ENCODE data around the gene PTPN1.
"Not testable (repeated sequence)": the region's sequence is repeated elsewhere in the genome, so short reads cannot be mapped to it uniquely, and the experiment has no call there.

PTPN1 gene

DNA sequence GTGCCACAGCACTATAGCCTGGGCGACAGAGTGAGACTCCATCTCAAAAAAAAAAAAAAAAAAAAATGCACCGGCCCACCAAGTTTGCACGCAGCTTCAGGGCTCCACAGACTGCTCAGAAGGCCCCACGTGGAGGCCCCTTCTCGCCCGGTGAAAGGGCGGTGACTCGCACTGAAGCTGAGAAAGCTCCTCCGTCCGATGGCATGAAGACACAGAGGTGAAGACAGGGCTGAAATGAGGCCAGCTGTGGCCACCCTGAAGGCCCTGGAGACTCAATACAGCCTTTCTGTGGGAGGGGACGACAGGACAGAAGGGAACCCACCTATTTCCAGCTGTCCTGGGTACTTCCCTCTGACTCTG lies 84.0 kb downstream of the PTPN1 start:
- no peak for DNase-seq

- DNase-seq = no peak
These were observed 84.6 kb downstream of the PTPN1 start for GRCh38 chr20:50594591-50595432.

- no peak for DNase-seq
These were observed 85.3 kb downstream of the PTPN1 start for GRCh38 chr20:50595433-50595895.

- DNase-seq = no peak
These were observed 86.0 kb downstream of the PTPN1 start for GRCh38 chr20:50595988-50596693.

DNA sequence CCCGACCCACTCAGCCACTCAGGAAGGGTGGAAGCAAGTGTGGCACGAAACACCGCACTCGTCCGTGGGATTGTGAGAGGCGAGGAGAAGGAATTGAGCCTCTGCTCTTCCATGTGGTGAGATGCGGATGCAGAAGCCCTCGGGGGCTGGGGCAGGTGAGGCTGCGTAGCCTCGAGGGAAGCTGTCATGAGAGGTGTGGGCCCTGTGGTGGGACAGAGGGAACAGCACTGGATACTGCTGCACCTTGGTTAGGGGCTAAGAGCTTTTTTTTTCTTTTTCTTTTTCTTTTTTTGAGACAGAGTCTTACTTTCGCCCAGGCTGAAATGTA lies 86.5 kb downstream of the PTPN1 start:
- DNase-seq = no peak

DNA sequence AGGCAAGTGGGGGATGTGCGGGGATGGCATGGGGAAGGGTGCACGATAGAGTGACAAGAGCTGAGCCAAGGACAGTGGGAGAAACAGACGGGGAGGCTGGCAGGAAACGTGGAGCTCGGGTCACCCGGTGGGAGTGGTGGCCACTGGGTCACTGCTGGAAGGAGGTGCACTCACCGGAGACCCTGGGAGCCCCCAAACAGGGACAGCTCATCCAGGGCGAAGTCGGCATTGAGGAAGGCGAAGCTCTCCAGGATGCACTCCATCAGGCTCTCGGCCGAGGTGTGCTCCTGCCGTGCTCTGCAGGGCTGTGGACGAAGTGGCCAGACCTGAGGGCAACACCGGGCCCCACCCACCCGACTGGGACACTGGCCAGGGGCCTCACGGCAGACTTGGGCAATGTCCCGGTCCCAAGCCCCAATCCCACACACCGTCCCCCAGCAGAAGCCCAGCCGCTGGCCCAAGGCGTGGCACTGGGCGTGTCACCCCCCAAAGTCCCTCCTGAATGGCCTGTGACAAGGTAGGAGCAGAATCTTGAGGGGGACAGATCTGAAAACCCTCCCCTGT lies 87.3 kb downstream of the PTPN1 start:
- no peak for DNase-seq

- no peak for DNase-seq
These were observed 87.9 kb downstream of the PTPN1 start for GRCh38 chr20:50598074-50598473.

DNA sequence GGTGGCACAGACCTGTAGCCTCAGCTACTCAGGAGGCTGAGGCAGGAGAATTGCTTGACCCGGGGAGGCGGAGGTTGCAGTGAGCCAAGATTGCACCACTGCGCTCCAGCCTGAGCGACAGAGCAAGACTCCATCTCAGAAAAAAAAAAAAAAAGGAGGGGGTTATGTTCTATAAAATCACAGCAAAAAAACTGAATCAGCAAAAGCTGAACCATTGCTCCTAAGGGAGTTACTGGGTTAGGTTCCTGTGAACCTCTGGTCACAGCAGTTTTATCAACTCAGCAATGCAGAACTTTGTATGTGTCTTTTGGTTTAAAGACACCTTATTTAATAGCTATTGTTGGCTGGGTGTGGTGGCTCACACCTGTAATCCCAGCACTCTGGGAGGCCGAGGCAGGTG lies 88.6 kb downstream of the PTPN1 start:
- DNase-seq = not testable (repeated sequence)

GRCh38 chr20:50600281-50600895 lies 90.2 kb downstream of the PTPN1 start:
- DNase-seq = no peak

GRCh38 chr20:50601511-50602431 lies 91.6 kb downstream of the PTPN1 start:
- DNase-seq = no peak

DNA sequence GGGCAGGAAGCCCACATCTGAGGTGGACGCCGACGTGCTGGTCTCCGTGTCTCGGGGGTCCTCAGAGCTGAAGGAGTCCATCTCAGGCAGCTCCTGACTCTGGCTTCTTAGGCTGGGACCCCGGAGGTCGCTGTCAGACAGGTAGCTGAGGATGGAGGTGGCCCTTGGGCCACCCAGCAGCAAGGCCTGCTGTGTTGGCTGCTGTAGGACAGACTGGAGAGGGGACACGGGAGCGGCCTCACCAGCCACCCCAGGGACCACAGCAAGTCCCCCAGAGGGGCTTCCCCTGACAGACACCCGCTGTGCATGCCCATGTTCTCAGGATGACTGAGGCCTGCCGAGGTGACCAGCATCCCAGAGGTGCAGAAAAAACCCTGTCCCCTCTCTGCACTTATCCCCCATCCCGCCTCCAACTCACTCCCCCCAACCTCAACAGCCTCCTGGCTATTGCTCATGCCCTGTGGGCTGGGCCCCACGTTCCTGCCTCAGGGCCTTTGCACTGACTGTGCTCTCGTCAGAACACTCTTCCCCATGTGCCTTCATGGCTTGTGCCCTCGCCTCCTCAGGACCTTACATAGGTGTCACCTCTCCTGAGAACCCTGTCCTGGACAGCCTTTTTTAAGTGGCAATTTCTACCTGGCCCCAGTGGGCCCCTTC lies 92.4 kb downstream of the PTPN1 start:
- no peak for DNase-seq

DNA sequence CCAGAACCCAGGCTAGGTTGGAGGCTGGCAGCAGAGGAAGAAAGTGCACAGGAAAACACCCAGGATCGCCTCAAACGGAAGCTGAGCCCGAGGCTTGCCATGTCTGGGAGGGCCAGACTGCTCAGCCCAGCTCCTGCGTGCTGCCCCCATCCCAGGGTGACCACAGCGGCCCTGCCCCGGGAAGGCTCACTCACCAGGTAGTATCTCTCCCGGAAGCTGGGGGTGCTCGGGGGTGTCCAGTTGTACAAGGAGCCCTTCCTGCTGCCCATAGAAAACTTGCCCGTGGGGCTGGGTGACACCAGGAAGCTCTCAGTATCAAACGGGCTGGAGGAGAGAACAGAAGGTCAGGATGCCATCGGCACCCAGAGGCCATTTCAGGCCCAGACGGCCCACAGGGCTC lies 94.3 kb downstream of the PTPN1 start:
- no peak for DNase-seq

DNA sequence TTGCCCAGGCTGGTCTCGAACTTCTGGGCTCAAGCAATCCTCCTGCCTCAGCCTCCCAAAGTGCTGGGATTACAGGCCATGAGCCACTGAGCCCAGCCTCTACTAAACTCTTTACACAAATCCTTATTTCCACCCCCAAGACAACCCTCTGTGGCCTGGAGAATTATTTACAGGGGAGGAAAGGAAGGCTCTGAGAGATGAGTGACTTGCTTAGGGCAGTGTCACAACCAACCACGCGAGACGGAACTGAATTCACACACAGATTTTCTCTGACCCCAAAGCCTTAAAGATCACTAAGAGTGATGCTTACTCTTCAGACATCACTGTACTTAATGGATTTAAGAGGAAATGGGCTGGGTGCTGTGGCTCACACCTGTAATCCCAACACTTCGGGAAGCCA lies 95.0 kb downstream of the PTPN1 start:
- no peak for DNase-seq

GRCh38 chr20:50607436-50607835 lies 97.3 kb downstream of the PTPN1 start:
- no peak for DNase-seq

DNA sequence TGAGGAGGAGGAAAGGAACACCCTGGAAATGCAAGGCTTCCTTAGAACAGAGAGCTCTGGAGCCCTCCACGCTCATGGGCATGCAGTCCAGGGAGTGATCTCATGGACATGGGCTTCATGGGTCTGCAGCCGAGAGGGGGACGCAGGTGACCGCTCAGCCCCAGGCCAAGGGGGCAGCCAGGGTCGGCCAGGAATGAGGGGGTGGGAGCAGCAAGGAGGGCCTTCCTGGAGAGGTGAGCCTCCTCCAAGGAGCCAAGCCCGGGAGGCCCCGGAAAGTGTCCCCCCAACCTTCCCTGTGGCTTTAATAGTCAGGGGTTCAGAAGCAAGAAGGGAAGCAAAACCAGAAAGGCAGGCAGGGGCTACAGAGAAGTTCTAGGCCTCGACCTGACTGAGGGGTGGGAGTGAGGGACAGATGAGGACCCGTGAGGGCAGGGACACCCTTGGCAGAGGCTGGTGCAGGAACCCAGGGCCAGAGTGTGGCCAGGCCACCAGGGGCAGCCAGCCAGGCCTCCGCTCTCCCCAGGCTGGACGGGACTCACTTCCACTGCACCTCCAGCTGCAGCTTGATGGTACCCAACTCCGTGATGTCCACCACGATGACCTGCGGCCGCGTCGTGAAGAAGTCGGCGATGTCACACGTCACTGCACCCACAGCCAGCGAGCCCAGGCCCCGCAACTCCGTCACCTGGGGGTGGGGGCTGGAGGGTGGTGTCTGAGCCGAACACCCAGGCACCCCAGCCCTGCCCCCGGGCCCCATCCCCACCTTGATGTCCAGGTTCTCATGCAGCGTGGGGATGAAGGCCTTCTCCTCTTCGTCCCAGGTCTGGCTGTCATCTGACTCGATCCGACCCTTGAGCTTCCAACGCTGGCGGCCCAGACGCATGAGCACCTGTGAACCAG lies 97.9 kb downstream of the PTPN1 start:
- no peak for DNase-seq

DNA sequence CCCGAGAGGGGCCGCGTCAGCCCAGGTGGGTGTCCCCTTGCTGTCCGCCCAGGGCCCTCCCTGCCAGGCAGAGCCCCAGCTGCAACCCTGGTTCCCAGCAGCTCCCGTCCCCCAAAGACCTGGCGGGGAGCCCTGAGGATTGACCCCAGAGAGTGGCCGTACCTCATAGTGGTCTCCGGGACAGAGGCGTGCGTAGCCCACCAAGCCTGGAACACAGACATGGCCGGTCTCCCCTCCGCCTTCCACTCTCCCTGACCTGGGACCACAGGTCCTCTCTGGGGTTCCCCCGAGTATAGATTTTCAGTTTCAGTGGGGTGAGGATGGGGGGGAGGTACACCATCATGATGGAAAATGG lies 98.5 kb downstream of the PTPN1 start:
- no peak for DNase-seq

DNA sequence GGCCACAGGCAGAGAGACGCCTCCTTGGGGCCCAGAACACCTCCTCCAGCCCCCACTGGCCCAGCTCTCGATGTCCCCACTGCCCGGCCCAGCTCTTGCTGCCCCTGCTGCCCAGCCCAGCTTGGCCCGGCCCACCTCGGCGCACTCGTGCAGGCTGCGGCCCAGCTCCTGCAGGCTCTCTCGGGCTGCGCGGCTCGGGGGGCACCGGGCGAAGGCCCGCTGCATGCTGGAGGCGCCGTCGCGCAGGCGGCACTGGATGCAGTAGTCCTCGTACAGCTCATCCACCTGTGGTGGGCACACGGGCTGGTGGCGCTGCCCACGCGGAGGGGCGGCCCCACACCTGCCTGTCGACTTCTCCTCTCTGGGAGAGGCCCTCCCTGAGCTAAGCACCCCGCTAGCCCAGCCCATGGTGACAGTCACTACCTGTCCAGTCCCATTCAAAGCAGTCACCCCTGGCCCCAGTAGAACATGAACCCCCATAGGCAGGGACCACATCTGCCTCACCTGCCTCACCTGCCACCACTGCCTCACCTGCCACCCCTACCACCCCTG lies 99.3 kb downstream of the PTPN1 start:
- no peak for DNase-seq

- no peak for DNase-seq
These were observed 100.1 kb downstream of the PTPN1 start for GRCh38 chr20:50610212-50610718.

DNA sequence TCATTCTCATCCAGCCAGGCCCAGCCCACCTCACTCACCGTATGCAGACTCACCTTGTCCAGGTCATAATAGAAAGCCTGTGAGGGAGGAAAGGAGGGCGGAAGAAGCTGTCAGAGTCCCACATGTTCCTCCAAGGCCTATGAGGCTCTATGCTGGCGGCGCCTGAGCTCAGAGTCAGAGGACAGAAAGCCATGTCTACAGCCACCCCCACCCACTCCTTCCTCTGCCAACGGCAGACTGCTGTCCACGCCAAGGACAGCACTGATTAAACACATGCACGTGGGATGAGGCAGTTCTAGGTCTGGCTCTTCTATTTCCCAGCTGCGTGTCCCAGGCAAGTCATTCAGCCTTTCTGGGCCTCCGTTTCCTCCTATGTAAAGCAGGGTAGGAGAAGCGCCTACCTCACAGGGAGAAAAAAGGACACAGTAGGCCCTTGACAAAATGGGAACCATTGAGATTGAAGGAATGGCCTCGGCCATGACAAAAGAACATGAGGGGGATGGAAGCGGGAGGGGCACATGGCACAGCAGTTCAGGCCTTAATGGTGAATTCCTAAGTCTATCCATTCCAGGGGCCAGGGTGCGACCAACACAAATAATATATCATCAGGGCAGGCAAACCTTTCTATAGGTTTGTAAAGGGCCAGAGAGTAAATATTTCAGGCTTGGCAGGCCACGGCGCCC lies 101.1 kb downstream of the PTPN1 start:
- peak; percentile 51 to 86 for DNase-seq

Measured in inflammatory macrophage (primary cell).